GM19452 (cell line): ENCODE results near the gene LHFPL6.

Experiments used
- ATAC-seq: cut with Tn5 transposase; IDR thresholded peaks from one replicate; pipeline ENCODE4 v1.9.1; 2021; ENCODE audit not compliant: unreplicated experiment

LHFPL6 gene

DNA sequence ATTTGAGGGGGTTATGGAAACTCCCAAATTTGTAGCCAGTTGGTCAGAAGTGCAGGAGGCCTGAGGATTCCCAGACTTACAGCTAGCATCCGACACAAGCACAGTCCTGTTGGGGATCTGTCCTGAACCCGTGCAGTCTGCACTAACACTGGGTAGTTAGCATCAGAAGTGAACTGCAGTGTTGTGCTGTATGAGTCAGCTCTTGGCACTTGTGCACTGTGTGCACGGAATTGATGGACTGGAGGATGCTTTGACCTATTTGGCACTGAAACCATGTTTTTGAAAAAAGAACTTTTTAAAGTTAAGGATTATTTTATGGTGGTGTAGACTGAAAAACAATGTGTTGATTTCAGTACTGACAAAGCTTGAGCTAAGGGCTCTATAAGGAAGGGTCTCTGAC lies 285.7 kb downstream of the LHFPL6 start:
- no peak for ATAC-seq

DNA sequence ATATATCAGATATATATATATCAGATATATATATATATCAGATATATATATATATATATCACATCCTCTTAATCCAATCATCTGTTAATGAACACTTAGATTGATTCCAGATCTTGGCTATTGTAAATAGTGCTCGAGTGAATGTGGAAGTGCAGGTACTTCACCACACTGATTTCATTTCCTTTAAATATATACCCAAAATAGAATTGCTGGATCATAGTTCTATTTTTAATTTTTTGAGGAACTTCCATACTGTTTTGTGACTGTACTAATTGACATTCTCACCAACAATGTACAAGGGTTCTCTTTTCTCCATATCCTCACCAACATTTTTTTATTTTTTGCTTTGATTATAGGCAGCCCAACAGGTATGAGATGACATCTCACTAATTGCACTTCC lies 287.2 kb downstream of the LHFPL6 start:
- ATAC-seq, result no peak

DNA sequence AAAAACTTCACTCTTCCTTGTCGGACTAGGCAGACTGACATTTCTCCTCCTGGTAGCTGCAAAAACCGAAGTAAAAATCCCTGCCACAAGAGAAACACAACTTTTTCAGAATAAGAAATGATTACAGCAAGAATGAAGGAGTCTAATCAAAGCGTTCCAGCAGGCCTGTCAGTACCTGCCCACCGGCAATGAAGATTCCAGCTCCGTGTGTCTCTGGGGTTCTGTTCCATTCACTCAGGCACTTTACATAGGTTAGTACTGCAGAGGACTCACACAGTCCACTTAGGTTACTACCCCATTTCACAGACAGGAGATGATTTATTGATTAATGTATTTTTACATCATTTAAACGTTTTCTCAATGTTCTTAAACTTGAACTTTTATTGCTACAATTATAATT lies 289.3 kb downstream of the LHFPL6 start:
- ATAC-seq, result no peak

DNA sequence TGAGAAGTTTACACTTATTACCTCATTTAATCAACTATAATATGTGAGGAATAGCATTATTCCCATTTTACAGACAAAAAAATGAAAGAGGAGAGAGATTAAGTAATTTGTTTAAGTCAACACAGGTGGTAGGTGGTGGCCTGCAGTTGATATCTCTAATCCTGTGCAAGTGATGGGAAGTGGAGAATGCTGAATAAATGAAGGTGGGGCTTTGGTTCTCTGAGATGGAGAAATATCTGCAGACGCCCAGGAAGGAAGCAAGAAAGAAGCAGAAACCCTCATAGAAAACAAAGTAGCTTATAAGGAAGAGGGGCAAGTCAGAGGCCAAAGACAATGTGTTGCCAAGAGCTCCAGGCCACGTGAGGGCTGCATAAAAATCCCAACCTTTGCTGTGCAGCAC lies 290.4 kb downstream of the LHFPL6 start:
- no peak for ATAC-seq

DNA sequence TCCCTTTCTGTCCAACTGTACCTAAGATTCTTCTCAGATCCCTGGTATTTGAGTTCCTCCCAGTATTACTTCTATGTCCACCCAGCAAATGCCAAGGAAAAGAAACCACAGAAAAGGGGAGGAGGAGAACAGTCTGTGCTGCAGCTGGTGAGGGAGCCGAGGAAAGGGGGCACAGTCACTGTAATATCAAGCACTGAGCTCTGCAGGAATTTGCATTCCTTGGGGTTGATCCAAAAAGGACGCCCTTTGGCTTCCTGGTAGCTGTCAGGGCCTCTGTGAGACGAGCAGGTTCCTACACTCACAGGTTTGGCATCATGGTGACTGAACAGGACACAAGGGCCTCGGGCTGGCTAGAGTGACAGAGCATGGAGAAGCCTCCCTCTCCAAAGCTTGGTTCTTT lies 291.4 kb downstream of the LHFPL6 start:
- ATAC-seq, result no peak

DNA sequence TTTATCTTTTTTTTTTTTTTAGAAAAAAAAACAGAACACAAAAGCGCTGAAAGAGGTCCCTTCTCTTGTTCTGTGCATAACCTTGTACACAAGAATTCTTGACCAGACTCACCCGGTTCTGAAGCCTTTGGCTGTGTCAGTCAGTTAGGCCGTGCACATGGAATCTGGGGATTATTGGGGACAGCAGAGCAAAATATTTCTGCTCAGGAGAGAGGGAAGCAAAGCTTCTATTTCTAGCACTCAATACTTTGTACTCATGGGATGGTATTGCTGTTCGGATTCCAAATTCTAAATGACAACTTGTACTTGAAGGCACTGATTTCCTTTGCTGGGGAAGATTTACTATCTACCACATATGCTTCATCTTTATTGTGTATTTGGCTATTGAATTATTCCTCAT lies 292.0 kb downstream of the LHFPL6 start:
- no peak for ATAC-seq

DNA sequence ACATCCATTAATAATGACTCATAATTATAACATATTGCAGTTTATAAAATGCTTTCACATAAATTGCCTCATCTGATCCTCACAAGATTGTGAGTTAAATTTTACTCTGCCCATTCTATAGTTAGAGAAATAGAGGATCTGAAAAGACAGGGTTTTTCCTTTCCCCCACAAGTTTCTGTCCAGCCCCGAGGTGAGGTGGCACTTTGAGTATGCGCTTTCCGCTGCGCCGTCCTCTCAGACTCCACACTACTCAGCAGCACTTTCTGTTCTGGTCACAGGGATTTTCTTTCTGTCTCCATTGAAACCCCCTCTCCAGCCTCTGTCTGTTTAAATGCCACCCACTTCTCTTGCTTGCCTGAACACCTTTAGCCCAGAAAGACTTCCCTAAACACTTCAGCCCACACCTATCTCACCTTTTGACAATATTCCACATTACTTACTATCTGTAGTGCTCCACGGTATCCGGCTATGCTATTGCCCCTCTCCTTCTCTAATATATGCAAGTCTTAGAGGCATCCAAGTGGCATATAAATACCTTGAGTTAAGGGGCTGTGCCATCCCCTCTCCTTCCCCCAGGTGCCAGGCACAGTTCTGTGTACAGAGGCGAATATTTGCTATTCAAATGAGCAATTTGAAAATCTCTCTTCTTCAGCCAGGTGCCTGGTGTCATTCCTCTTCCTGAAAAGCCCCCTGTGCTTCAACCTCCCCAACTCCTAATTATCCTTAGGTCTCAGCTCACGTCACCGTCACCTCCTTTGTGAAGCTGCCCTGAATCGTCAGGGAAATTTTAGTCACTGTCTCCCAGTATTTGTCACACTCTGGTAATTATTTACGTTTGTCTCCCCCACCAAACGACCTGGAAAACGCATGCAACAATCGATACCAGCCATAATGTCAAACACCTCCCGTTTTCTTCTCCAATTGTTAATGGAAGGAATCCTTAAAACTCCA lies 296.1 kb downstream of the LHFPL6 start:
- ATAC-seq, result peak; percentile 96

DNA sequence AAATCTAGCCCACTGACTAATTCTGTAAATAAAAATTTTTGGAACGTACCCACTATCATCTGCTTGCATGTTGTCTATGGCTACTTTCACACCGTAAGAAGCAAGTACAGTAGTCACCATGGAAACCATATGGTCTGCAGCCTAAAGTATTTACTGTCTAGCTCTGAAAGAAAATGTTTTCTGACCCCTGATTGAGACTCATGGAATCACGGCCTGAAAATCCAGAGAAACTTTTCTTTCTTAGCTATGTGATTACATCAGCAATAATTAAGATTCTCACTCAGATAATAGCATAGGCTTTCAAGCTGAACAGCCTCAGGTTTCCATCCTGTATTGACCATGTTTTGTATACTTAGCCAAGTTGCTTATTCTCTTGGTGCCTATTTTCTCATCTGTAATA lies 300.2 kb downstream of the LHFPL6 start:
- no peak for ATAC-seq

DNA sequence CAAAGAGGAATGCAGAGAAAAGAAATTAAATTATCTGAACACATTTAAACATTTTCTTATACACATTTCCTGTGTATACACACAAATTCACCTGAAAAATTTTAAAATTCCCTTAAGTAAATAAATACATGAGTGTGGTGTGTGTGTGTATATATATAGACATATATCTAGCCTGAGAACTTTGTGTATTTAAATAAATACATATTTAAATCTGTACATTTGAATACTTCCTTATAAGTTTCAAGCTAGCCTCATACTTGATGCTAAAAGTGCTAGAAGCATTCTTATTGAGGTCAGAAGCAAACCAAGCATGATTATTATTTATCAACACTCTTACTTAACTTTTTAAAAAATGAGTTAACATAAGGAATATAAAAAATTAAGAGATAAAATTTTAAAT lies 304.0 kb downstream of the LHFPL6 start:
- ATAC-seq, result no peak

DNA sequence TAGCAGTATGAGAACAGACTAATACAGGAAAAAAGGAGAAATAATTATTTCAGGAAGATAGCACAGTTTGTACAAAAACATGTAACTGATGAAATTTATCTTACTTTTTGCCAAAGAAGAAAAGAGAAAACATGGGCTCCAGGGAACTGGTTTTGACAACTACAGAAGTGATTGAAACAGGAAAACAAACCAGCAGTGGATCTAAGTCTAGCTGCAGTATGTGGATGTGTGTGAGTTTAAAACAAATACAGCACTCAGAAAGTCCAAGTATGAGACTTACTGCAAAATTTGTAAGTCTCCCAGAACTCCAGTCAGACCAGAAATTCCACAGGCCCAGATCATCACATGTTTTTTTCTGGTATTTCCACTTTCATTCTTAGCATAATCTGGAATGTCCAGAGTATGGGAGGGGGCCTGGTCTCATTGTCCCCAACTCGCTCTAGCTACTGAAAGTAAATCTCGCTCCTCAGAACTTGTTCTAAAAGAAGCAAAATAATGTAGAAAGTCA lies 305.3 kb downstream of the LHFPL6 start:
- no peak for ATAC-seq

DNA sequence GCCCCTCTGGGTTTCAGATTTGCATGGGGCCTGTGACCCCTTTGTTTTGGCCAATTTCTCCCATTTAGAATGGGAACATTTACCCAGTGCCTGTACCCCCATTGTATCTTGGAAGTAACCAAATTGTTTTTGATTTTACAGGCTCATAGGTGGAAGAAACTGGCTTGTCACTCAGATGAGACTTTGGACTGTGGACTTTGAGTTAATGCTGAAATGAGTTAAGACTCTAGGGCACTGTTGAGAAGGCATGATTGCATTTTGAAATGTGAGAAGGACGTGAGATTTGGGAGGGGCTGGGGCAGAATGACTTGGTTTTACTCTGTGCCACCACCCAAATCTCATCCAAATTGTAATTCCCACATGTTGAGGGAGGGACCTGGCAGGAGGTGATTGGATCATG lies 306.0 kb downstream of the LHFPL6 start:
- no peak for ATAC-seq

DNA sequence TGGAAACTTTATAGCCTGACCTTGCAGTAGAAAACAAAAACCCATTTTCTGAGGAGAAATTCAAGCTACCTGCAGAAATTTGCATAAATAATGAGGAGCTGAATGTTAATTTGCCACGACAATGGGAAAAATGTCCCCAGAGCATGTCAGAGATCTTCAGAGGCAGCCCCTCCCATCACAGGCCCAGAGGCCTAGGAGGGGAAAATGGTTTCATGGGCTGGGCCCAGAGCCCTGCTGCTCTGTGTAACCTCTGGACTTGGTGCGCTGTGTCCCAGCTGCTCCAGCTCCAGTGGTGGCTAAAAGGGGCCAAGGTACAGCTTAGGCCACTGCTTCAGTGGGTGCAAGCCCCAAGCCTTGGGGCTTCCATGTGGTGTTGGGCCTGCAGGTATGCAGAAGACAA lies 306.8 kb downstream of the LHFPL6 start:
- ATAC-seq, result no peak
